Mononuclear cell (primary cell): ENCODE results near the gene PDE6D. TPM values are rescaled to one million over a fixed set of nuclear protein-coding genes. Genes with fewer than 3 reads are reported as not detected.
"Not testable (repeated sequence)": the region's sequence is repeated elsewhere in the genome, so short reads cannot be mapped to it uniquely, and the experiment has no call there.

Experiments used
- H3K27me3 ChIP-seq: 2 replicates; pipeline ENCODE4 v1.6.0; 2011; ENCODE audit warnings: low read length, control low read depth; ENCODE audit not compliant: insufficient read depth
- H3K4me1 ChIP-seq: 2 replicates; pipeline ENCODE4 v1.5.1; 2011; ENCODE audit warnings: mild to moderate bottlenecking, low read length, control low read depth; ENCODE audit not compliant: insufficient read depth
- H3K4me3 ChIP-seq: 2 replicates; pipeline ENCODE4 v1.5.1; 2011; ENCODE audit warnings: mild to moderate bottlenecking, low read length, moderate library complexity
- H3K9me3 ChIP-seq: 2 replicates; pipeline ENCODE4 v1.5.1; 2011; ENCODE audit warnings: low read depth, mild to moderate bottlenecking, control low read depth, low read length
- total RNA-seq: library from RNA; depleted of rRNA; stranded (reverse); fragments of >200 nt; gene quantifications from one replicate; pipeline ENCODE4 v1.2.3, GENCODE V29; 2012

Gene PDE6D
- total RNA-seq, 1 donor: 11.5 TPM

- H3K9me3 ChIP-seq: no peaks in the 10 kb centered on the region
These were observed 5.3 kb upstream of the PDE6D start, which contains the start of gene COPS7B for GRCh38 chr2:231786177-231786916. Gene COPS7B (plus strand): TSS chr2:231786445. CDS start chr2:231788571, 2,126 bp downstream.

GRCh38 chr2:231785822-231786176 is 4.7 kb upstream of the PDE6D start:
- no peaks in the 10 kb centered on the region for H3K27me3 ChIP-seq
- H3K4me3 ChIP-seq: peak overlapping the region; percentile 80
- peaks cover 41% of the 10 kb centered on the region for H3K4me1 ChIP-seq

More at GRCh38 chr2:231786177-231786916, 5.3 kb upstream of the PDE6D start, which contains the start of gene COPS7B:
- Histone ChIP-seq H3K27me3 (no peaks in the 10 kb centered on the region), H3K4me1 (peaks cover 41% of the 10 kb centered on the region), H3K4me3 (peak within 1 kb of the TSS; percentile 80)

GRCh38 chr2:231785413-231785812 is 4.3 kb upstream of the PDE6D start:
- peaks cover 43% of the 10 kb centered on the region for H3K4me1 ChIP-seq
- H3K4me3 ChIP-seq: no peak overlapping the region
- no peaks in the 10 kb centered on the region for H3K9me3 ChIP-seq
- no peaks in the 10 kb centered on the region for H3K27me3 ChIP-seq

More at GRCh38 chr2:231785822-231786176, 4.7 kb upstream of the PDE6D start:
- H3K9me3 ChIP-seq: no peaks in the 10 kb centered on the region

- Histone ChIP-seq H3K4me3 (peak overlapping the region; percentile 69), H3K9me3 (no peaks in the 10 kb centered on the region), H3K27me3 (no peaks in the 10 kb centered on the region), H3K4me1 (peaks cover 43% of the 10 kb centered on the region)
These were observed 980 bp upstream of the PDE6D start for GRCh38 chr2:231781798-231782726.

GRCh38 chr2:231780123-231780908 is 766 bp downstream of the PDE6D start:
- H3K27me3 ChIP-seq: no peaks in the 10 kb centered on the region
- H3K4me3 ChIP-seq: peak overlapping the region; percentile 69
- H3K9me3 ChIP-seq: no peaks in the 10 kb centered on the region

GRCh38 chr2:231769170-231770136 is 11.6 kb downstream of the PDE6D start:
- peaks cover 10% of the 10 kb centered on the region for H3K4me1 ChIP-seq
- H3K4me3 ChIP-seq: no peak overlapping the region
- H3K27me3 ChIP-seq: no peaks in the 10 kb centered on the region
- H3K9me3 ChIP-seq: no peaks in the 10 kb centered on the region

More at GRCh38 chr2:231780123-231780908, 766 bp downstream of the PDE6D start:
- H3K4me1 ChIP-seq: peaks cover 30% of the 10 kb centered on the region

- H3K4me3 ChIP-seq: no peak overlapping the region
- H3K27me3 ChIP-seq: no peaks in the 10 kb centered on the region
- peaks cover 10% of the 10 kb centered on the region for H3K4me1 ChIP-seq
These were observed 15.6 kb downstream of the PDE6D start for GRCh38 chr2:231765496-231765929.

GRCh38 chr2:231764760-231765159 is 16.3 kb downstream of the PDE6D start:
- Histone ChIP-seq H3K4me3 (no peak overlapping the region), H3K27me3 (no peaks in the 10 kb centered on the region), H3K4me1 (peaks cover 10% of the 10 kb centered on the region), H3K9me3 (no peaks in the 10 kb centered on the region)

More at GRCh38 chr2:231765496-231765929, 15.6 kb downstream of the PDE6D start:
- no peaks in the 10 kb centered on the region for H3K9me3 ChIP-seq

GRCh38 chr2:231764124-231764523 is 17.0 kb downstream of the PDE6D start:
- Histone ChIP-seq H3K4me3 (no peak overlapping the region), H3K4me1 (peaks cover 10% of the 10 kb centered on the region), H3K27me3 (no peaks in the 10 kb centered on the region), H3K9me3 (no peaks in the 10 kb centered on the region)

GRCh38 chr2:231761735-231762134 is 19.3 kb downstream of the PDE6D start:
- peaks cover 10% of the 10 kb centered on the region for H3K4me1 ChIP-seq
- H3K27me3 ChIP-seq: no peaks in the 10 kb centered on the region
- no peak overlapping the region for H3K4me3 ChIP-seq

GRCh38 chr2:231752061-231752460 is 29.0 kb downstream of the PDE6D start:
- H3K4me1 ChIP-seq: no peaks in the 10 kb centered on the region
- H3K27me3 ChIP-seq: no peaks in the 10 kb centered on the region

More at GRCh38 chr2:231761735-231762134, 19.3 kb downstream of the PDE6D start:
- no peaks in the 10 kb centered on the region for H3K9me3 ChIP-seq

GRCh38 chr2:231751042-231751815 is 29.9 kb downstream of the PDE6D start:
- H3K4me3 ChIP-seq: no peak overlapping the region
- H3K4me1 ChIP-seq: no peaks in the 10 kb centered on the region
- H3K9me3 ChIP-seq: no peaks in the 10 kb centered on the region
- no peaks in the 10 kb centered on the region for H3K27me3 ChIP-seq

More at GRCh38 chr2:231752061-231752460, 29.0 kb downstream of the PDE6D start:
- Histone ChIP-seq H3K9me3 (no peaks in the 10 kb centered on the region), H3K4me3 (no peak overlapping the region)

- H3K9me3 ChIP-seq, H3K4me1 ChIP-seq, H3K4me3 ChIP-seq, H3K27me3 ChIP-seq: not testable (repeated sequence)
These were observed 32.1 kb downstream of the PDE6D start for GRCh38 chr2:231749016-231749415.
